WTC11 (cell line): ENCODE measurements around the gene SPATA25.
"Not testable (repeated sequence)": the region's sequence is repeated elsewhere in the genome, so short reads cannot be mapped to it uniquely, and the experiment has no call there.

Source experiments
- CTCF ChIP-seq: fragments of 200-600 bp; IDR thresholded peaks from 2 replicates; pipeline ENCODE4 v1.8.0; 2022; ENCODE audit warnings: antibody characterized with exemption
- E2F4 ChIP-seq: sonication (generic); formaldehyde crosslinking; IDR thresholded peaks from 2 replicates; pipeline ENCODE4 v1.8.1; 2022; ENCODE audit warnings: low read depth, mild to moderate bottlenecking, moderate library complexity, missing genetic modification reagents, borderline replicate concordance
- ZBTB43 ChIP-seq: sonication (generic); formaldehyde crosslinking; IDR thresholded peaks from 2 replicates; pipeline ENCODE4 v1.8.1; 2023; ENCODE audit warnings: mild to moderate bottlenecking, missing genetic modification reagents
- ZNF121 ChIP-seq: sonication (generic); formaldehyde crosslinking; IDR thresholded peaks from 2 replicates; pipeline ENCODE4 v1.8.0; 2023; ENCODE audit warnings: missing genetic modification reagents

GRCh38 chr20:45901332-45901731 lies 13.9 kb upstream of the SPATA25 start:
- TF ChIP-seq CTCF; ZBTB43 (CRISPR knock-in tag); ZNF121 (CRISPR knock-in tag); E2F4 (CRISPR knock-in tag): not testable (repeated sequence)
